Activated naive CD8-positive, alpha-beta T cell treated with anti-CD3 and anti-CD28 coated beads, Interleukin-2, amount 10 ng/mL, durations not matched to agents 7 days and 5 days (primary cell): ENCODE data around the gene PMVK. TPM values are rescaled to one million over a fixed set of nuclear protein-coding genes. Genes with fewer than 3 reads are reported as not detected.

ENCODE experiments used
- ATAC-seq: fragments of 150-1000 bp; cut with Tn5 transposase; one replicate; pipeline ENCODE4 v1.10.0; 2021; ENCODE audit warnings: low read depth, moderate library complexity
- POLR2A ChIA-PET: fragments of 350-600 bp; sonication (Branson Sonifier 250); formaldehyde crosslinking; loops from one replicate; lab custom pipeline; 2021; ENCODE audit warnings: antibody characterized with exemption; lab: Charles Lee
- DNase-seq: peaks from one replicate; pipeline ENCODE4 v3.0.0; 2021
- H3K27ac Mint-ChIP-seq: one replicate; pipeline ENCODE4 v1.8.0; 2022; ENCODE audit warnings: mild to moderate bottlenecking, mixed read lengths
- H3K27me3 Mint-ChIP-seq: one replicate; pipeline ENCODE4 v1.8.0; 2022; ENCODE audit warnings: mild to moderate bottlenecking, moderate library complexity, mixed read lengths
- H3K36me3 Mint-ChIP-seq: one replicate; pipeline ENCODE4 v1.8.0; 2021; ENCODE audit warnings: mild to moderate bottlenecking, mixed read lengths
- H3K4me1 Mint-ChIP-seq: one replicate; pipeline ENCODE4 v1.8.0; 2021; ENCODE audit warnings: mixed read lengths
- H3K4me3 Mint-ChIP-seq: one replicate; pipeline ENCODE4 v1.8.0; 2022; ENCODE audit warnings: mild to moderate bottlenecking, moderate library complexity, mixed read lengths
- H3K9me3 Mint-ChIP-seq: one replicate; pipeline ENCODE4 v1.8.0; 2021; ENCODE audit warnings: mixed read lengths
- microRNA-seq: library from miRNA; unstranded; fragments of <30 nt; microRNA quantifications from one replicate; pipeline ENCODE4 v1.2.0, GENCODE V29; 2022
- total RNA-seq, 2 experiments: library from RNA; stranded (reverse); gene quantifications; one replicate each; pipeline ENCODE4 v1.2.3, GENCODE V29; 2021

PMVK gene
- total RNA-seq, 2 experiments from 2014 or later, result 25.6 to 26.4 TPM

GRCh38 chr1:154876842-154877369, 59.6 kb downstream of the PMVK start:
- no peaks in the 10 kb centered on the region for H3K4me1 Mint-ChIP-seq

More at GRCh38 chr1:154876842-154877369, 59.6 kb downstream of the PMVK start:
- Mint-ChIP-seq H3K4me3 (no peak overlapping the region), H3K36me3 (no peaks in the 10 kb centered on the region), H3K27ac (no peak overlapping the region), H3K9me3 (no peaks in the 10 kb centered on the region), H3K27me3 (peaks cover 4% of the 10 kb centered on the region)
- ATAC-seq, result no peak
- no peak for DNase-seq
- POLR2A ChIA-PET, result no interaction called here

Small RNA genes within 50 kb of the gene (microRNA-seq; reads per million reads assigned to microRNA genes)
- not detected for gene MIR4258

Other genes with a start within 250 kb of the PMVK start
- gene KCNN3, start 66.4 kb downstream of the PMVK start, total RNA-seq, result under 1 TPM in 1 of 2 experiments, not detected in 1; 0.06 TPM
- gene PBXIP1, start 19.4 kb upstream of the PMVK start, total RNA-seq, result 100 to 1,000 TPM; 149 to 155 TPM
- gene PYGO2, start 25.1 kb upstream of the PMVK start, total RNA-seq, result 10 to 100 TPM; 55.3 TPM
- 10 to 100 TPM; 67.4 to 72.3 TPM for gene SHC1, start 34.0 kb upstream of the PMVK start, total RNA-seq
- gene CKS1B, start 38.0 kb upstream of the PMVK start, total RNA-seq, result 100 to 1,000 TPM; 112 to 114 TPM
- 10 to 100 TPM; 46.2 to 48.9 TPM for gene FLAD1, start 46.6 kb upstream of the PMVK start, total RNA-seq
- gene LENEP, start 56.9 kb upstream of the PMVK start, total RNA-seq, result 1 to 10 TPM; 1.1 to 1.9 TPM
- 10 to 100 TPM; 41.4 to 48.4 TPM for gene ZBTB7B, start 66.1 kb upstream of the PMVK start, total RNA-seq
- 1 to 10 TPM in 1 of 2 experiments, under 1 TPM in 1; 0.91 to 1.4 TPM for gene DCST2, start 97.1 kb upstream of the PMVK start, total RNA-seq
- gene DCST1, start 97.1 kb upstream of the PMVK start, total RNA-seq, result not detected
- gene ADAM15, start 114.6 kb upstream of the PMVK start, total RNA-seq, result 10 to 100 TPM; 37.0 to 37.3 TPM
- gene EFNA4, start 127.0 kb upstream of the PMVK start, total RNA-seq, result 1 to 10 TPM; 7.9 to 8.1 TPM
- 1 to 10 TPM; 3.6 to 4.2 TPM for gene EFNA3, start 142.1 kb upstream of the PMVK start, total RNA-seq
- gene EFNA1, start 191.2 kb upstream of the PMVK start, total RNA-seq, result under 1 TPM; 0.25 to 0.48 TPM
- gene SLC50A1, start 199.1 kb upstream of the PMVK start, total RNA-seq, result 10 to 100 TPM; 40.7 to 45.0 TPM
- 10 to 100 TPM; 60.0 to 71.1 TPM for gene DPM3, start 203.8 kb upstream of the PMVK start, total RNA-seq
- 100 to 1,000 TPM; 146 to 170 TPM for gene KRTCAP2, start 236.6 kb upstream of the PMVK start, total RNA-seq
- gene TRIM46, start 237.1 kb upstream of the PMVK start, total RNA-seq, result 10 to 100 TPM; 12.4 to 13.4 TPM